Measurements from ENCODE around the gene ACYP1.

GRCh38 chr14:75064205-75064567, 362 bp upstream of the ACYP1 start:
- no peak for TF ChIP-seq CTCF (IDR thresholded peaks at IDR 0.05; ENCODE audit: low read depth, low read length, poor library complexity, severe bottlenecking)
- no peak for TF ChIP-seq EZH2phosphoT487 (IDR thresholded peaks at IDR 0.05; ENCODE audit: borderline replicate concordance, low read length)
